Lower leg skin (tissue), 3 donors: ENCODE data around the gene ANK2.

ENCODE experiments used
- POLR2A ChIP-seq, 2 donors: fragments of 450-650 bp; IDR thresholded peaks; one replicate each; pipeline ENCODE4 v1.6.1; 2016 to 2017; ENCODE audit warnings: antibody characterized with exemption in 2 of 2, mild to moderate bottlenecking in 1 of 2, moderate library complexity in 1 of 2
- TF ChIP-seq, protein P1 (sequence below), 3 donors: fragments of 450-650 bp; IDR thresholded peaks; one replicate each; pipeline ENCODE4 v1.5.1; 2016; ENCODE audit warnings: antibody characterized with exemption in 3 of 3, mild to moderate bottlenecking in 3 of 3, moderate library complexity in 2 of 3

DNA sequence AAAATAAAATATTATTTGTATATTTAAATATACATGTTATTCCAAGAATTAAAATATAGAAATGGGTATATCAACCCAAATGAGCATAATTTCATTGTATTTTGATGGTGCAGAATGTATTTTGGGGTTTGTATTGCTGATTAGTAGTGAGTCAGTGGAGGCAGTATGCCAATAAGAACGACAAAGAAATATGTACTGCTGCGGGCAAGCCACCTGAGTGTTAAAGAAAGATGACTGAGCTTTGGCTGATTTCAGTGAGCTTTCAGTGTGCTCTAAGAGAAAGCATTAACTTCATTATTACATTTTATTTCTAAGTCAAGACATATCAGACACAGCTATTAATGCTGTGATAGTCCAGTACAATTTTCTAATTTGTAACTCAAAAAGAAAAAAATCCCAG lies 297.8 kb downstream of the ANK2 start:
- TF ChIP-seq POLR2A (IDR thresholded peaks at IDR 0.05) = no peak
- TF ChIP-seq, protein P1, sequence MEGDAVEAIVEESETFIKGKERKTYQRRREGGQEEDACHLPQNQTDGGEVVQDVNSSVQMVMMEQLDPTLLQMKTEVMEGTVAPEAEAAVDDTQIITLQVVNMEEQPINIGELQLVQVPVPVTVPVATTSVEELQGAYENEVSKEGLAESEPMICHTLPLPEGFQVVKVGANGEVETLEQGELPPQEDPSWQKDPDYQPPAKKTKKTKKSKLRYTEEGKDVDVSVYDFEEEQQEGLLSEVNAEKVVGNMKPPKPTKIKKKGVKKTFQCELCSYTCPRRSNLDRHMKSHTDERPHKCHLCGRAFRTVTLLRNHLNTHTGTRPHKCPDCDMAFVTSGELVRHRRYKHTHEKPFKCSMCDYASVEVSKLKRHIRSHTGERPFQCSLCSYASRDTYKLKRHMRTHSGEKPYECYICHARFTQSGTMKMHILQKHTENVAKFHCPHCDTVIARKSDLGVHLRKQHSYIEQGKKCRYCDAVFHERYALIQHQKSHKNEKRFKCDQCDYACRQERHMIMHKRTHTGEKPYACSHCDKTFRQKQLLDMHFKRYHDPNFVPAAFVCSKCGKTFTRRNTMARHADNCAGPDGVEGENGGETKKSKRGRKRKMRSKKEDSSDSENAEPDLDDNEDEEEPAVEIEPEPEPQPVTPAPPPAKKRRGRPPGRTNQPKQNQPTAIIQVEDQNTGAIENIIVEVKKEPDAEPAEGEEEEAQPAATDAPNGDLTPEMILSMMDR (IDR thresholded peaks at IDR 0.05) = no peak
